Cardiac muscle cell (in vitro differentiated cells and primary cell): ENCODE data around the gene MSX2. TPM values are rescaled to one million over a fixed set of nuclear protein-coding genes. Genes with fewer than 3 reads are reported as not detected.

Experiments
- DNase-seq, 2 donors: peaks; one replicate each; pipeline versions ENCODE4 v3.0.0 to v3.0.0-alpha.2; 2010 to 2017; ENCODE audit warnings: low read depth in 1 of 2, low spot score in 1 of 2
- H3K27ac ChIP-seq: fragments of 200-600 bp; sonication (generic); 2 replicates; pipeline ENCODE4 v1.5.1; 2016
- H3K27me3 ChIP-seq: fragments of 200-600 bp; sonication (generic); 2 replicates; pipeline ENCODE4 v1.6.0; 2016; ENCODE audit warnings: control low read depth
- H3K36me3 ChIP-seq: fragments of 200-600 bp; sonication (generic); 2 replicates; pipeline ENCODE4 v1.5.1; 2016; ENCODE audit warnings: control low read depth
- H3K4me1 ChIP-seq: fragments of 200-600 bp; sonication (generic); 2 replicates; pipeline ENCODE4 v1.8.1; 2017; ENCODE audit warnings: low read depth, mild to moderate bottlenecking, mixed run types
- H3K4me3 ChIP-seq: fragments of 200-600 bp; sonication (generic); 2 replicates; pipeline ENCODE4 v1.5.1; 2016; ENCODE audit warnings: mild to moderate bottlenecking
- H3K9me3 ChIP-seq: fragments of 200-600 bp; sonication (generic); 2 replicates; pipeline ENCODE4 v1.5.1; 2017; ENCODE audit warnings: low read depth, mild to moderate bottlenecking, control low read depth
- CTCF ChIP-seq: IDR thresholded peaks from 2 replicates; pipeline ENCODE4 v1.5.1; 2012; ENCODE audit warnings: low read depth, mild to moderate bottlenecking, low read length
- polyA plus RNA-seq: library from polyadenylated mRNA; unstranded; fragments of >200 nt; fragmentation: Nextera tagmentation; extraction: Ambion mirVana; gene quantifications from 2 replicates; pipeline ENCODE4 v1.2.1, GENCODE V29; 2016
- total RNA-seq: library from RNA; depleted of rRNA; stranded (reverse); fragments of >200 nt; gene quantifications from 2 replicates; pipeline ENCODE4 v1.2.3, GENCODE V29; 2016

The MSX2 gene
- total and polyA plus RNA-seq, 2 experiments from 2014 or later: 104 to 123 TPM

GRCh38 chr5:174693697-174694385 is 30.5 kb upstream of the MSX2 start:
- no peaks in the 10 kb centered on the region for H3K9me3 ChIP-seq
- H3K36me3 ChIP-seq: no peaks in the 10 kb centered on the region
- peaks cover 33% of the 10 kb centered on the region for H3K4me1 ChIP-seq
- peak in 1 of 2 donors; percentile 37 for DNase-seq
- H3K27ac ChIP-seq: peak overlapping the region; percentile 9
- peaks cover 4% of the 10 kb centered on the region for H3K27me3 ChIP-seq
- TF ChIP-seq CTCF: no peak
- H3K4me3 ChIP-seq: no peak overlapping the region

- Histone ChIP-seq H3K27ac (no peak overlapping the region), H3K9me3 (no peaks in the 10 kb centered on the region), H3K4me3 (no peak overlapping the region), H3K4me1 (peaks cover 33% of the 10 kb centered on the region), H3K27me3 (no peaks in the 10 kb centered on the region), H3K36me3 (no peaks in the 10 kb centered on the region)
- TF ChIP-seq CTCF: no peak
- DNase-seq: peak; percentile 9 to 45
These were observed 29.8 kb upstream of the MSX2 start for GRCh38 chr5:174694611-174695010.

- no peak overlapping the region for H3K27ac ChIP-seq
- H3K4me1 ChIP-seq: peaks cover 18% of the 10 kb centered on the region
- H3K9me3 ChIP-seq: no peaks in the 10 kb centered on the region
- no peaks in the 10 kb centered on the region for H3K27me3 ChIP-seq
- H3K36me3 ChIP-seq: no peaks in the 10 kb centered on the region
- TF ChIP-seq CTCF: no peak
- no peak for DNase-seq
- H3K4me3 ChIP-seq: no peak overlapping the region
These were observed 26.2 kb upstream of the MSX2 start for GRCh38 chr5:174698156-174698555.

DNA sequence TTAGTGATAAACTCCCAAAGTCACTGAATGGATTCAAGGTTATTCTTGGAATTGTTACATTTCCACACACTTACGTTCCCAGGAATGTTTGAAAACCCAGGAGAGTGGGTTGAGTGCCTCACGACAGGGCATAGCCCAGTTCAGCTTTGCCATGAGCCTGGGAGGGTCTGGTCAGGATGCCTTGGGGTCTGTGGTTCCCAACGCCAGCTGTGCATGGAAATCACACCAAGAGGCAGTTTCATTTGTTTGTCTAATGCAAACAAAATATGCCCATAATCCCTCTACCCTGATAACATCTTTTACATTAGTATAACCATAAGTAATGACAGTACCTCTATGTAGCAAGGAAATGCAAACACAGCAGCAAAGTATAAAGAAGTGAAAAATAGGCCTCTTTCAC is 25.3 kb upstream of the MSX2 start:
- H3K4me3 ChIP-seq: no peak overlapping the region
- H3K4me1 ChIP-seq: peaks cover 8% of the 10 kb centered on the region
- no peaks in the 10 kb centered on the region for H3K9me3 ChIP-seq
- DNase-seq: no peak
- no peaks in the 10 kb centered on the region for H3K27me3 ChIP-seq
- H3K36me3 ChIP-seq: no peaks in the 10 kb centered on the region
- no peak for TF ChIP-seq CTCF
- H3K27ac ChIP-seq: no peak overlapping the region

DNA sequence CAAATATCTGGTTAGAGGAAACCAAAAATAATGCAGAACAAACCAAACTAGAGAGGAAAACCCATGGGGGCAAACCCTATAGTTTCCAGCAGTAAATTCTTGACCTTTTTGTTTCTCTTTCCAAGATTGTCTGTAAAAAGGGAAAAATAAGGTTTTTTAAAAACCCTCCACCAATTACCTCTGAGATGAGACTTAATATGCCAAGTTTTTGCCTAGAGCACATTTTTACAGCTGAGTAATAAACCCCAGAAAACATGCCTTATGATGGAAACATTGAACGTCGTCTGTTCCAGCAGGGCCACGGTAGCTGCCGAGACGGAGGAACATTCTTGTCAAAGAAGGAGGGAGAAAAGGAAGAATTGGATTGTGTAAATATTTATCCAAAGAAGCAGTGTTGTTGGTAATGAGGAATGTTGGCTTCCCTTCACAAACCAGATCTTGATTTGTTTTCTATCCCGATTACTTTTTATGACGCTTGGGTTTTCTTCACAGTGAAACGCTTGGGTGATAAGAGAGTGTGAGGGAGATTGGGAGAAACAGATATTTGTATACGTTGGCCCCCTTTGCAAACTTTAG is 17.3 kb upstream of the MSX2 start:
- Histone ChIP-seq H3K27ac (no peak overlapping the region), H3K9me3 (no peaks in the 10 kb centered on the region), H3K4me1 (no peaks in the 10 kb centered on the region), H3K4me3 (no peak overlapping the region), H3K36me3 (no peaks in the 10 kb centered on the region), H3K27me3 (no peaks in the 10 kb centered on the region)
- no peak for TF ChIP-seq CTCF
- DNase-seq: no peak
